Mesodermal cell (in vitro differentiated cells): ENCODE results near the gene GAB3.

Experiments used
- H3K27ac ChIP-seq: 2 replicates; pipeline ENCODE4 v1.7.0; 2013; ENCODE audit warnings: mild to moderate bottlenecking, low read depth, low read length, moderate library complexity; ENCODE audit not compliant: severe bottlenecking
- H3K36me3 ChIP-seq: 2 replicates; pipeline ENCODE4 v1.7.1; 2013; ENCODE audit warnings: mild to moderate bottlenecking, low read length, moderate library complexity; ENCODE audit not compliant: control insufficient read depth, insufficient read depth
- H3K4me1 ChIP-seq: one replicate; pipeline ENCODE4 v1.7.1; 2013; ENCODE audit warnings: mild to moderate bottlenecking, low read length; ENCODE audit not compliant: insufficient read depth, control insufficient read depth, poor library complexity, severe bottlenecking
- H3K4me3 ChIP-seq: 2 replicates; pipeline ENCODE4 v1.7.0; 2013; ENCODE audit warnings: low read length, control low read depth, mild to moderate bottlenecking; ENCODE audit not compliant: insufficient read depth, poor library complexity, severe bottlenecking; ENCODE audit errors: extremely low read depth
- H3K9me3 ChIP-seq: 2 replicates; pipeline ENCODE4 v1.7.1; 2013; ENCODE audit warnings: mild to moderate bottlenecking, low read length, moderate library complexity; ENCODE audit not compliant: control insufficient read depth
- WGBS, 2 experiments: methylation state at CpG; one replicate each; pipeline ENCODE4 v1.1.5; 2013; ENCODE audit warnings: missing lambda C conversion rate in 2 of 2; ENCODE audit not compliant: insufficient coverage in 2 of 2; 5-methylcytosine and 5-hydroxymethylcytosine counted together

The GAB3 gene

GRCh38 chrX:154749856-154750255 lies 1.0 kb downstream of the GAB3 start:
- 100% methylated on average over 3 of the region's 6 CpGs; no CpG with 5 or more reads in 1 of the 2 experiments for WGBS, 2 experiments
- no peaks in the 10 kb centered on the region for H3K4me1 ChIP-seq

DNA sequence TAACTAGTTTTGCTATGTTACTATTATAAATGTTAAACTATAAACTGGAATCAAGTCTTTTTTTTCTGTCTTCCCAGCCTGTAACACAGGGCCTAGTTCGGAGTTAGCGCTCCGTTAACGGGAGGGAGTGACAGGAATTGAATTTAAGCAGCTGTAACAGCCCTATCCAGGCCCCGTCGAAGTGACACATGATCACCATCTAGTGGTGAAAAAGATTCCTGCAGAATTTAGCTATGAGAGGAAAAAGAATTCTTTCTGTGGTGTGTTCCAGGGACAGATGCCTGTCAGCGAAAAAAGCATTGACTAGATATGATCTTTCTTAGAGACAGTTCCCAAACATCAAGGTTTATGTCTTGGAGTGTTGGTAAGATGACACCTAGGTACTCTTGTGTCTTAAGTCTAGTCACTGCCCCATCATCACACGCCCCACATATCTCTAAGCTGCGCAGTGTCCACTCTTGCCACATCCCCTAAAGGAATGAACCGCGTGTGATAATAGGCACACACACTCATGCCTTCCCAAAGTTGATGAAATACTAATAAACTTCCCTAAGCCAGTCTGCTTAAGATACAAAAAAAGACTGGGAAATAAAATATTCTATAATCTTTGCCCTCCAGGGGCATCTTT lies 2.1 kb downstream of the GAB3 start:
- no peaks in the 10 kb centered on the region for H3K9me3 ChIP-seq
- 7% methylated on average over 6 of the region's 11 CpGs; no CpG with 5 or more reads in 1 of the 2 experiments for WGBS, 2 experiments
- no peak overlapping the region for H3K27ac ChIP-seq
- H3K4me1 ChIP-seq: no peaks in the 10 kb centered on the region
- H3K36me3 ChIP-seq: no peaks in the 10 kb centered on the region
- H3K4me3 ChIP-seq: no peak overlapping the region

More at GRCh38 chrX:154749856-154750255, 1.0 kb downstream of the GAB3 start:
- Histone ChIP-seq H3K4me3 (peak overlapping the region; percentile 35), H3K9me3 (no peaks in the 10 kb centered on the region), H3K36me3 (no peaks in the 10 kb centered on the region), H3K27ac (no peak overlapping the region)

DNA sequence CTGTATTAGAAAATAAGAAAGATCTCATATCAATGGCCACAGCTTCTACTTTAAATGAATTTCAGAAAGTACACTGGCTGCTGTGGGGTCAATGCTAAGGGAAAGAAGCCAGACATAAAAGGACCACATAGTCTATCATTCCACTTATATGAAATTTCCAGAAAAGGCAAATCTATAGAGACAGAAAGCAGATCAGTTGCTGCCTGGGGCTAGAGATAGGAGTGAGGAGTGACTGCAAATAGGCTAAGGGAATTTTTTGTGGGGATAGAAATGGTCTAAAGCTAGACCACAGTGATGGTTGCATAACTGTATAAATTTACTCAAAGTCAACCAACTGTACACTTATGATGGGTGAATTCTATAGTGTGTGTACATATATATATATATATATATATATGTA lies 8.3 kb downstream of the GAB3 start:
- Histone ChIP-seq H3K4me1 (peaks cover 2% of the 10 kb centered on the region), H3K27ac (no peak overlapping the region), H3K4me3 (no peak overlapping the region), H3K36me3 (no peaks in the 10 kb centered on the region), H3K9me3 (no peaks in the 10 kb centered on the region)

DNA sequence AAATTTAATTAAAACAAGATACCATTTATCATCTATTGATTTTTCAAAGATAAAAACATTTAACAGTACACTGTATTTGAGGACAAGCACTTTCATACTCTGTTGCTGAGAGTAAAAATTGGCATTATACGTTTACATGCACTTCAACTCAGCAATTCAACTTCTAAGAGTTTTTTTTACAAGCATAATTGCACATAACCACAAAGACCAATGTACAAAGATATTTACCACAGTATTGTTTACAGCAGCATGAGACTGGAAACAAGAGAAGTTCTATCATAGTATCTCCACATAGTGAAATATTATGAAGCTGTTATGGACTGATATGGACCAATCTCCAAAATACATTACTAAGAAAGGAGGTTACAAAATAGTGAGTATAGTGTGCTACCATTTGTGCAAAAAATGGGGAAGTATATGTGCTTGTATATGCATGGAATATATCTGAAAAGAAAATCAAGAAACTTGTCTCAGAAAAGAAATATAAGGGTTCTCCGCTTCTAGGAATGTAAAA lies 10.9 kb downstream of the GAB3 start:
- H3K27ac ChIP-seq: no peak overlapping the region
- H3K4me1 ChIP-seq: peaks cover 16% of the 10 kb centered on the region
- no peak overlapping the region for H3K4me3 ChIP-seq
- no peaks in the 10 kb centered on the region for H3K9me3 ChIP-seq
- no peaks in the 10 kb centered on the region for H3K36me3 ChIP-seq
- no CpG with 5 or more reads among the region's 2 CpGs for WGBS, 2 experiments

DNA sequence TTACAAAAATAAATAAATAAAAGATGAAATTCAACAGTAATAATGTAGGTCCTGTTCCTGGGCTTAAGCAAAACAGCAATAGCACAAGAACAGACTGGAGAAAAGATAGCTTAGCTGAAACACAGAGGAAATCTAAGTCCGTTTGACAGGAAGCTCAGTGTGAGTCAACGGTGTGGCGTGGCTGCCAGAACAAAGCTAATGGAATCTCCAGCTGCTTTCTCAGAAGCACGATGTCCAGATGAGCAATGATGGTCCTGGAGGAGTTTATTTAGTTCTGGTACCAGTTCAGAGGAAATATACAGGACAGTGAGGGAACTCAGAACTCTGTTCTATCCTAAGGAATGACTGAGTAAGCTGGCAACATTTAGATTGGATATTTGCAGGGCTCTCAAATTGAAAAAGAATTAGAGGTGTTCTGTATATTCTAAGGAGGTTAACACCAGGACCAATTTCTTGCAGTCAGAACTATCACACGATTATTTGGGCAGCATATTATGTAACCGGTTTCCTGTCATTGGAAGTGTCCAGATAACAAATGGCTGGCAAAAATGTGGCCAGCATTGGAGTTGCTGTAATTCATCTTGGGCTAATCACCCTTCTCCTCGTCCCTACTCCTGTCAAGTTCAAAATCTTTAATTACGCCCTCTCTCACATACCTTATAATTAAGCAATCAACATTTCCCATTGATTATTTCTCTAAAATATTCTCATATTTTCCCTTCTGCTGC lies 12.7 kb downstream of the GAB3 start:
- H3K36me3 ChIP-seq: no peaks in the 10 kb centered on the region
- peak overlapping the region; percentile 59 for H3K27ac ChIP-seq
- H3K9me3 ChIP-seq: no peaks in the 10 kb centered on the region
- H3K4me1 ChIP-seq: peaks cover 27% of the 10 kb centered on the region
- WGBS, 2 experiments: 64 to 94% methylated on average over 6 to 8 of the region's 8 CpGs
- H3K4me3 ChIP-seq: no peak overlapping the region

DNA sequence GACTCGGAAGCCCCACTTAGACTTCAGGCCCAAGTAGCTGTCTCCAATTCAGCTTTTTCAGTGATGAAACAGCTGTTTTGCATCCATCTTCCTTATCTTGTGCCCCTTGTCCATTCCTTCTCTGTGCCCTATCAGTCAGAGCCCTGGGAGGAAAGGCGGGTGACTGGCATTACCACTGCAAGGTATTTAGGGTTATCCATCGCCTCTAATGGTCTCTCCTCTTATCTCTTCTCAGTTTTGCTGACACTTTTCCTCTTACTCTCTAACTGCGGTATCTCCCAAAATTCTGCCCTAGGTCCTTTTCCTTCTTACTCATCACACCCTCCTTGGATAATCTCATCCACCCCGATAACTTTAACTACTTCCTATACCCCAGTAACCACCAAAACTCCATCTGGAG lies 13.7 kb downstream of the GAB3 start:
- H3K36me3 ChIP-seq: no peaks in the 10 kb centered on the region
- WGBS, 2 experiments: 80 to 93% methylated on average over 3 to 4 of the region's 5 CpGs
- no peak overlapping the region for H3K4me3 ChIP-seq
- H3K27ac ChIP-seq: no peak overlapping the region
- H3K9me3 ChIP-seq: no peaks in the 10 kb centered on the region
- peaks cover 33% of the 10 kb centered on the region for H3K4me1 ChIP-seq

GRCh38 chrX:154735695-154736393 lies 15.0 kb downstream of the GAB3 start:
- H3K36me3 ChIP-seq: no peaks in the 10 kb centered on the region
- no CpG with 5 or more reads among the region's 7 CpGs for WGBS, 2 experiments
- H3K4me3 ChIP-seq: no peak overlapping the region
- H3K27ac ChIP-seq: no peak overlapping the region
- H3K4me1 ChIP-seq: peaks cover 33% of the 10 kb centered on the region
- H3K9me3 ChIP-seq: no peaks in the 10 kb centered on the region

DNA sequence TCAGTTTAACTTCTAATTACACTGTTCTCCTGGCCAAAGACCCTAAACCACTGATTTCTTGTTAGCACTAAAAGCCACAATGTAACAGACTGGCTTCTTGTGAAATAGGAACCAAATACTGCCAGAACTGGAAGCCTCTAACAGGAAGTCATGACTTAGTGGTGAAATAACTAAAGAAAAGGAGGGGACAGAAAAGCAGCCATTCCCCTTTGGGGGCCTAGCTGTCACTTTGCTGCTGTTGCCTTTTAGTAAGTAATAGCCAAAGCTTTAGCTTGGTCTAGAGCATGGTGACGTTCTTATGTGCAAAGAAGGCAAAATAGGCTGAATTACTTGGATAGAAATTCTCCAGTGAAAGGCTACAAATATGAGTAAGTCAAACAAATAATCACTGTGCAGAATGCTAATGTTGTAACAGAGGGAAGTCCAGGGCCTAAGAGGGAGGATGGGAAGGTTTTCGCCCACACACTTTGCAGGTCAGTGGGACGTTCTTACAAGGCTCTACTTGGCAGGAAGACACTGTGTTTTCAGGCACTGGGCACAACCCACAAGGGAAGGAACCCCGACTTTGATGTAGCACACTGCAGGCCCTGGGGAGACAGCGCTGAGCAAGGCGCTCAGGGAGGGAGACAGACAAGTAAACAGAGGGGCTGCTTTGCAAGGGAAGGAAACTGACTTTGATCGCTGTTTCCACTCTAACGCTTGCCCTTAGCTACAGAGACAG lies 16.7 kb downstream of the GAB3 start:
- H3K4me1 ChIP-seq: peaks cover 33% of the 10 kb centered on the region
- WGBS, 2 experiments: 79 to 86% methylated on average over 6 to 7 of the region's 8 CpGs
- no peaks in the 10 kb centered on the region for H3K9me3 ChIP-seq
- no peaks in the 10 kb centered on the region for H3K36me3 ChIP-seq
- peak overlapping the region; percentile 49 for H3K27ac ChIP-seq
- H3K4me3 ChIP-seq: no peak overlapping the region

GRCh38 chrX:154733066-154733425 lies 17.8 kb downstream of the GAB3 start:
- Histone ChIP-seq H3K9me3 (no peaks in the 10 kb centered on the region), H3K4me3 (no peak overlapping the region), H3K36me3 (no peaks in the 10 kb centered on the region), H3K27ac (no peak overlapping the region), H3K4me1 (peaks cover 33% of the 10 kb centered on the region)
- WGBS, 2 experiments: 88% methylated on average over 1 of the region's 2 CpGs; no CpG with 5 or more reads in 1 of the 2 experiments

DNA sequence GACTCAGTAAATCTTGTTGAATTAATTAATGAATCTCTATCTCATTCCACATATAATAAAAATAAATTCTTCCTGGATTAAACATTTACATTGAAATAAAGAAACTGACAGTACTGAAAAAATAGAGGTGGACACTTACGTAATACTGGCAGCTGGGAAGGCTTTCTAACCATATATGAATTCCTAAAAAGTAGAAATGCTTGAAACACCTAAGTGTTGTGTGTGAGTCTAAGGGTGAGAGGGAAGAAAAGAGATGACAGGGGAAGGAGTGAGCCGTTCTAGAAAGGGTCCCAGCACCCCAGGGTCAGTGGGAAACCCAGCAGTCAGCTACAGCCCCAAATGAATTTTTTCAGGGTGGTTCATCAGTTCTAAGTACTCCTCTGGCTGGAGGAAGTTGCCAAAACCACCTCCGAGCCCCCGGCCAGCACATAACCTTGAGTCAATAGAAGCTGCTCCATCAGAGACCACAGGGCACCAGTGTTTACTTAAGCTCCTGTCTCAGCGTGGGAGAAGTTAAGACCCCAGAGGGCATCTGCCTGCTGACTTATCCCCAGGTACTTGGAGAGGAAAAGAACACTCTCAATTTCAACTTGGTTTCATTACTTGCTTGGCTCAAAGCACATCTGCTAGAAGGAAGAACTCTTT lies 18.3 kb downstream of the GAB3 start:
- 72 to 75% methylated on average over 2 to 3 of the region's 5 CpGs for WGBS, 2 experiments
- H3K27ac ChIP-seq: no peak overlapping the region
- no peaks in the 10 kb centered on the region for H3K9me3 ChIP-seq
- H3K4me3 ChIP-seq: no peak overlapping the region
- H3K36me3 ChIP-seq: no peaks in the 10 kb centered on the region
- peaks cover 30% of the 10 kb centered on the region for H3K4me1 ChIP-seq
